Stimulated activated CD8-positive, alpha-beta memory T cell treated with anti-CD3 and anti-CD28 coated beads, Interleukin-12 subunit alpha, Interleukin-12 subunit beta, amount 100 ng/mL, for 24 hours (primary cell): ENCODE measurements around the gene CLC.
"Not testable (repeated sequence)": the region's sequence is repeated elsewhere in the genome, so short reads cannot be mapped to it uniquely, and the experiment has no call there.

ENCODE experiments used
- DNase-seq: peaks from one replicate; pipeline ENCODE4 v3.0.0-alpha.2; 2020; ENCODE audit errors: extremely low read depth

Gene CLC

DNA sequence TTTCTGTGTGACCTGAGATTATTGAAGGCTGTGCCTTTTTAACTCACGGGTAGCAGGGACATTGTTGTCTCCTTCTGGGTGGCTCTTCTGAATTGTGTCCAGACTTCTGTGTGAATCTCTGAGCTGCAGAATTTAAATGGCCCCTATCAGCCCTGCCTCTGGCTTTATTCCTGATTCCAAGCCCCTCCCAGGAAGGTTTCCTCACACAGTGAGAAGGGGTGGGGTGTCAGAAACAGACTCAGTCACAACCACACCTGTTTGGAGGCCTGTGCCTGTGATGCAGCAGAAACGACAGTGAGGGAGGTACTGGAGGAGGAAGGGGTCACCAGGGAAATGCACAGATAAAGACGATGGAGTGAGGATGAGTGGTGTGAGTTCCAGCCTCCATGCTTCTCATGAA is at the start of gene CLC:
Gene CLC, minus strand, starts transcription at position 139 of the 400 bp plus-strand sequence. Its CDS starts 77 bp downstream, at position 62.
- DNase-seq: no peak

GRCh38 chr19:39780894-39781293 is 43.1 kb upstream of the CLC start:
- DNase-seq: no peak

DNA sequence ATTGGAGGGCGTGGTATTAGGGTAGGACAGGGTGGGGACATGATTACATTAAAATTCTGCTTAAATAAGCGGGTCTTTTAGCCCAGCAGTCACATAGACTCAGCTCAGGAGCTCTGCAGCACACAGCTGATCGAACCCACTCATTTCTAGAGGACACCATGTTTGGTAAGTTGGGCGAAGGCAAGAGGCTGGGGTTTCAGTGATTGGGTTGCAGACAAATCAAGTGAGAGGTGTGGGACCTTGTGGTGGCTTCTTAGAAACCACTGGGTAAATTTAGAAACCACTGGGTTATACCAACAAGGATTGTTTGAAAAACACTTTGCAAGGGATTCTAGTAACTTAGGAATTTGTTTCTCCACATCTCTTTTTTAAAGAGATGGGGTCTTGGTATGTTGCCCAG is 40.9 kb upstream of the CLC start, which contains the start of gene LEUTX:
Gene LEUTX, plus strand, starts transcription at position 92 of the 400 bp plus-strand sequence. Its CDS starts 67 bp downstream, at position 159.
- DNase-seq: no peak

GRCh38 chr19:39768786-39769185 is 31.0 kb upstream of the CLC start:
- no peak for DNase-seq

GRCh38 chr19:39768334-39768733 is 30.5 kb upstream of the CLC start:
- no peak for DNase-seq

GRCh38 chr19:39765091-39766076 is 27.6 kb upstream of the CLC start:
- no peak for DNase-seq

DNA sequence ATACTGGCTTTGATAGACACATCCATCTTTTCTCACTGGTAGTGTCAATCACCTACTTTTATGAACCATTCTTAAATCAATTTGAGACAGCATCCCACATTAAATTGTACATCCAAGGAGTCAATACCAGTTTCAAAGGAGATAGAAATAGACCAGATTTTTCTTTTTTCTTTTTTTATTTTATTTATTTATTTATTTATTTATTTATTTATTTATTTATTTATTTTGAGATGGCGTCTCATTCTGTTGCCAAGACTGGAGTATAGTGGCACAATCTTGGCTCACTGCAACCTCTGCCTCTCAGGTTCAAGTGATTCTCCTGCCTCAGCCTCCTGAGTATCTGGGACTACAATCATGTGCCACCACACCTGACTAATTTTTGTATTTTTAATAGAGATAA is 24.0 kb upstream of the CLC start:
- not testable (repeated sequence) for DNase-seq

GRCh38 chr19:39759457-39760184 is 21.8 kb upstream of the CLC start:
- no peak for DNase-seq

DNA sequence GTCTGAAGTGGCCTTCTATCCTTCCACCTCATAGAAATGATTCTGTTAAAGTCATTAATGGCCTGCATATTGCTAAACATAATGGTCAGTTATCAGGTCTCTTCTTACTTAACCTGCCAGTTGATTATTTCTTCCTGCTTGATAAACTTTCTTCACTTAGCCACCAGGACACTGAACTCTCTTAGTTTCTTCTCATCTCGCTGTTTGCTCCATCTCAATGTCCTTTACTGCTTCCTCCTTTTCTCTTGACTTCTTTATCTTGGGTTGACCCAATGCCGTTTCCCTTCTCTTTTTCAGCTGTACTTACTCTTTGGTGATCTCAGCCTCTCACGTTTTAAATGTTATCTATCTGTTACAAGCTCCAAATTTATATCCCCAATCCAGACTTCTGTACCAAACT is 17.1 kb upstream of the CLC start:
- no peak for DNase-seq

DNA sequence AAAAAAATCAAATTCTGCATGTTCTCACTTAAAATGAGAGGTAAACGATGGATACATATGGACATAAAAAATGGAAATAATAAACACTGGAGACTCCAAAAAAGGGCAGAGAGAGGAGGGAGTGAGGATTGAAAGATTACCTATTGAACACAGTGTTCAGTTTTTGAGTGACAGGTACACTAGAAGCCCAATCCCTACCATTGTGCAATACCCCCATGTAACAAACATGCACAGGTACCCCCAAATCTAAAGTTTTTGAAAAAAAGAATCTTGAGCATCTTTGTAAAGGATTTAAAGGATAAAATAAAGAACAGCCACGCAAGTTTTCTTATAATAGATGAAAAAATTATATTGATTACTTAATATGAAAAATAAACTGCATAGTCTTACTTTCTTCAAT is 16.7 kb upstream of the CLC start:
- DNase-seq: no peak

DNA sequence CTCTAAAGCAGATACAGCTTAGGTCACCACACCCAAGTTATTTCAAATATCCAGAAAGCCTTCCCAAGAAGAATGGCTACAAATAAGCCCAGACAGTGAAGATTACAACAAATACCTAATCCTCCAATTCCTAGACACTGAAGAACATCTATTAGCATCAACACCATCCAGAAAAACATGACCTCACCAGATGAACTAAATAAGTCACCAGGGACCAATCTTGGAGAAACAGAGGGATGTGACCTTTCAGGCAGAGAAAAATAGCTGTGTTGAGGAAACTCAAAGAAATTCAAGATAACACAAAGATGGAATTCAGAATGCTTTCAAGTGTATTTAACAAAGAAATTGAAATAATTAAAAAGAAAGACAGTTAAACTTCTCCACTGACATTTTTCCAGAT is 15.0 kb upstream of the CLC start:
- DNase-seq: no peak

GRCh38 chr19:39752390-39752789 is 14.6 kb upstream of the CLC start:
- DNase-seq: no peak

- no peak for DNase-seq
Observed at GRCh38 chr19:39749981-39750380, 12.2 kb upstream of the CLC start.

- DNase-seq: no peak
Observed at GRCh38 chr19:39746836-39747529, 9.2 kb upstream of the CLC start.

DNA sequence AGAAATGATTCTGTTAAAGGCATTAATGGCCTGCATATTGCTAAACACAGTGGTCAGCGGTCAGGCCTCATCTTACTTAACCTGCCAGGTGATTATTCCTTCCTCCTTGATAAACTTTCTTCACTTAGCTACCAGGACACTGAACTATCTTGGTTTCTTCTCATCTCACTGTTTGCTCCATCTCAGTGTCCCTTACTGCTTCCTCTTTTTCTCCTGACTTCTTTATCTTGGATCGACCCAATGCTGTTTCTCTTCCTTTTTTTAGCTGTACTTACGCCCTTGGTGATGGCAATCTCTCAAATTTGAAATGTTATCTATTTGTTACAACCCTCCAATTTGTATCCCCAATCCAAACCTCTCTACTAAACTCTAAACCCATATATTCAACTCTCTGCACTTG is 7.8 kb upstream of the CLC start:
- DNase-seq: no peak

DNA sequence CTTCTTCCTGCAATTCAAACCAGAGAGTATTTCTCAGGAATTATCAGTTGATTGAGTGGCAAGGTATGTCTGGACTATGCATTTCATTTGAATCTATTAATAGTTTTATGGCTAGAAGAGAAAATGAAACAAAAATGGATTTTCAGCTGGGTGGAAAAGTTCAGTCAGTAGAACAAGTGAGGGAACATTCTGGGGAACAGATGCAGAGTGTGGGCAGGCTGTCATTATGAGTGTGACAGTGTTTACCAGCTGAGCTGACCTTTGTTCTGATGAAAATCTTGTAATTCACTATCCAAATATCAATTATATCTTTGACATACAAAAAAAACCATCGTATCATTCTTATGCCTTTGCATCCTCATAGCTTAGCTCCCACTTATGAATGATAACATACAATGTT is 2.6 kb upstream of the CLC start:
- DNase-seq: no peak

GRCh38 chr19:39738814-39739213 is 985 bp upstream of the CLC start:
- no peak for DNase-seq

DNA sequence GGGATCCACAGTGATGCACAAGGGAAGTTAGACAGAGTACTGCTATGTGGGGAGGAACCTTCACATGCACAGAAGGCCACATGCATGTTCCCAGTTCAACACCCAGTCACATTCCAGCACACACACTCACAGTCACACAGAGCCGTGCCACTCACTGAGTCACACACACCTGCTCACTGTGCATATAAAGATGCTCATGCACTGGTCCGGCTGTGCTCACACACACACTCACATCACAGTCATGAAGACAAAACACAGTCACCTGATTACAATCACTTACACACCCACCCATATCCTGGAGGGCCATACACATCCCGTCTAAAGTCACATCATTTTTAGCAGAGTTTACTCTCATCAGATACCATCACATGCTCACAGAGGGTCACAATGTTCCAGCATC is 478 bp downstream of the CLC start:
- no peak for DNase-seq

DNA sequence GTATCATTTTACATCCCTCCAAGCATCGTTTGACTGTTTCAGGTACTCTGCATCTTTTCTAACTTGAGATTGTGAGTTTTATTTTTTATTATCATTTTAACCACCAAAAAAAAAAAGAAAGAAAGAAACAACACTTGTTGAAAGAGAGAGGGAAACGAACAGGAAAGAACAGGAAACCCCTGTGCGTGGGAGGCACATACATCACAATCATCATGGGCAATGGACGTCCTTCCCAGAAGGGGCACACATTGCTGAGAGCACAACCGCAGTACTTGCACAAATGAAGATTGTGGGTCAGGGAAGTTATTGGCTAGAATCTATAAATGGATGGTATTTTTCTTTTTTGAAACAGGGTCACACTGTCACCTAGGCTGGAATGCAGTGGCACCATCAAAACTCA is 1.7 kb downstream of the CLC start:
- no peak for DNase-seq

DNA sequence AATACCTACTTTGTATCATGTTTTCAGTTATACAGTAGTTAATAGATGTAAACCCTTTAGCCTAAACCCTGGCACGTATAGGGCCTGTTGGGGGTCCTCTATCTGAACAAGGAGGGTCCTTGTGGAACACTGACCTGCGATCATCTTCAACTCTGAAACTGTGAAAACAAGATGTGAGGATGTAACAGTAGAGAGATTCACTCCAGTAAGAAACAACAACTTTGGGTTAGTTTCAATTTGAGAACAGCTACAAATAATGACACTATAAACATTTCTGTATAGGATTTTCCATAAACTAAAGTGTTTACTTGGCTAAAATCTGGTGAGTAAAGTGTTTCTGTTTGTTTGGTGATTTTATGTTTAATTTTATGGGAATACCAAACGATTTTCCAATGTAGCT is 2.1 kb downstream of the CLC start:
- DNase-seq: no peak

- no peak for DNase-seq
Observed at GRCh38 chr19:39733841-39734240, 4.0 kb downstream of the CLC start.

- DNase-seq: no peak
Observed at GRCh38 chr19:39731685-39732084, 6.1 kb downstream of the CLC start.
